CD4-positive, alpha-beta T cell treated with Interleukin-21 for 1 hour (primary cell): ENCODE results near the gene PTPRN2.
"Not testable (repeated sequence)": the region's sequence is repeated elsewhere in the genome, so short reads cannot be mapped to it uniquely, and the experiment has no call there.

Source experiments
- DNase-seq: peaks from one replicate; pipeline ENCODE4 v3.0.0-alpha.2; 2020

PTPRN2 gene

GRCh38 chr7:158357106-158357897 lies 230.3 kb downstream of the PTPRN2 start:
- no peak for DNase-seq

- DNase-seq, result no peak
These were observed 231.2 kb downstream of the PTPRN2 start for GRCh38 chr7:158356454-158356853.

GRCh38 chr7:158355456-158356065 lies 232.1 kb downstream of the PTPRN2 start:
- no peak for DNase-seq

- no peak for DNase-seq
These were observed 232.8 kb downstream of the PTPRN2 start for GRCh38 chr7:158354861-158355260.

- DNase-seq, result no peak
These were observed 233.7 kb downstream of the PTPRN2 start for GRCh38 chr7:158353606-158354570.

GRCh38 chr7:158351899-158352729 lies 235.5 kb downstream of the PTPRN2 start:
- not testable (repeated sequence) for DNase-seq

- no peak for DNase-seq
These were observed 236.1 kb downstream of the PTPRN2 start for GRCh38 chr7:158351481-158351880.

GRCh38 chr7:158351051-158351450 lies 236.6 kb downstream of the PTPRN2 start:
- DNase-seq, result no peak

GRCh38 chr7:158350166-158350900 lies 237.3 kb downstream of the PTPRN2 start:
- DNase-seq, result no peak

GRCh38 chr7:158348446-158348845 lies 239.2 kb downstream of the PTPRN2 start:
- no peak for DNase-seq

GRCh38 chr7:158348039-158348438 lies 239.6 kb downstream of the PTPRN2 start:
- DNase-seq, result not testable (repeated sequence)

- DNase-seq, result no peak
These were observed 241.9 kb downstream of the PTPRN2 start for GRCh38 chr7:158345731-158346130.

GRCh38 chr7:158344706-158345300 lies 242.8 kb downstream of the PTPRN2 start:
- DNase-seq, result no peak

GRCh38 chr7:158343936-158344455 lies 243.6 kb downstream of the PTPRN2 start:
- DNase-seq, result no peak

- DNase-seq, result no peak
These were observed 244.1 kb downstream of the PTPRN2 start for GRCh38 chr7:158343526-158343925.

GRCh38 chr7:158341097-158341496 lies 246.5 kb downstream of the PTPRN2 start:
- not testable (repeated sequence) for DNase-seq

- DNase-seq, result not testable (repeated sequence)
These were observed 250.7 kb downstream of the PTPRN2 start for GRCh38 chr7:158336952-158337351.

- not testable (repeated sequence) for DNase-seq
These were observed 255.1 kb downstream of the PTPRN2 start for GRCh38 chr7:158332516-158332915.

GRCh38 chr7:158331826-158332450 lies 255.7 kb downstream of the PTPRN2 start:
- DNase-seq, result not testable (repeated sequence)

GRCh38 chr7:158329686-158330085 lies 257.9 kb downstream of the PTPRN2 start:
- DNase-seq, result no peak
